Ascending aorta (tissue), 2 donors: Measurements from ENCODE around the gene IMMT. TPM values are rescaled to one million over a fixed set of nuclear protein-coding genes. Genes with fewer than 3 reads are reported as not detected.

Experiments used
- DNase-seq, 2 donors: peaks; one replicate each; pipeline ENCODE4 v3.0.0-alpha.2; 2019; ENCODE audit warnings: low spot score in 2 of 2
- H3K27ac ChIP-seq, 2 donors: fragments of 200-600 bp; sonication (generic); one replicate each; pipeline ENCODE4 v1.5.1; 2016 to 2017; ENCODE audit warnings: mild to moderate bottlenecking in 1 of 2
- H3K27me3 ChIP-seq: fragments of 200-600 bp; sonication (generic); one replicate; pipeline ENCODE4 v1.5.1; 2017
- H3K36me3 ChIP-seq, 2 donors: fragments of 200-600 bp; sonication (generic); one replicate each; pipeline ENCODE4 v1.5.1; 2016
- H3K4me1 ChIP-seq, 2 donors: fragments of 200-600 bp; sonication (generic); one replicate each; pipeline ENCODE4 v1.5.1; 2016 to 2017; ENCODE audit warnings: mild to moderate bottlenecking in 1 of 2
- H3K4me3 ChIP-seq, 2 donors: fragments of 200-600 bp; sonication (generic); one replicate each; pipeline ENCODE4 v1.5.1; 2016 to 2017; ENCODE audit warnings: mild to moderate bottlenecking in 1 of 2
- H3K9me3 ChIP-seq, 2 donors: fragments of 200-600 bp; sonication (generic); one replicate each; pipeline ENCODE4 v1.5.1; 2016
- intact Hi-C: fragments of 100-400 bp; cut with DNase I; formaldehyde crosslinking; loops from one replicate; pipeline ENCODE4 v1.15.1; 2023
- total RNA-seq: library from RNA; depleted of rRNA; stranded (reverse); fragments of >200 nt; gene quantifications from one replicate; pipeline ENCODE4 v1.1.0, GENCODE V29; 2016
- TF ChIP-seq, protein P1 (sequence below), 3 experiments: fragments of 200-600 bp in 2 of 3; fragments of 450-650 bp in 1 of 3; sonication (generic) in 2 of 3; IDR thresholded peaks; one replicate each; pipeline ENCODE4 v1.5.1; 2016 to 2019; ENCODE audit warnings: antibody characterized with exemption in 3 of 3, mild to moderate bottlenecking in 1 of 3, moderate library complexity in 1 of 3

IMMT gene
- total RNA-seq, 1 donor from 2014 or later, result 97.1 TPM

DNA sequence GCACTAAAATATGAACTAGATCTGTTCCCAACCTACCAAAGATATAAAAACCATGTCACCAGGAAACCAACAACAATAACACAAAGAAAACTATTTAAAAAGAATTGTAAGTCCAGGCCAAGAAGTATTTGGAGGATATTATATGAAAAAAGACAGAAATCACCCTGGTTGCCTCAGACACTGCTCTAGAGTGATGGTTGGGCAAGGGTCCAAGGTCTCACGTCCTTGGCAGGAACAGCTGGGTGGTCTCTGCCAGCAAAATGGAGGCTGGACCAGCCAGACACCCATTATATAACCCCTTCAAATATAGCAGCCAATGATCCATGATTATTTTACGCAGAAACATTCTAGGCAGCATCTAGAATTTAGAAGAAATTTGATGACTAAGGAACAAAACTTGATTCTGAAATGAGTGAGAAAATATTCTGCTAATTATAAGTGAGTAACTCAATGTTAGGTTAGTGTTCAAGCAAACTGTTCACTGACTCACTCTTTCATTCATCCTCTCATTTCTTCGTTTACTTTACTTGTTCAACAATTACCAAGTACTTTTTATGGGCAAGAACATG lies 39.4 kb upstream of the IMMT start:
- peaks cover 0 to 7% of the 10 kb centered on the region in 2 donors for H3K4me1 ChIP-seq
- H3K27me3 ChIP-seq, result no peaks in the 10 kb centered on the region
- no peak for DNase-seq
- intact Hi-C loops, result no loop called here
- H3K36me3 ChIP-seq, result peaks cover 0 to 4% of the 10 kb centered on the region in 2 donors
- no peaks in the 10 kb centered on the region for H3K9me3 ChIP-seq
- H3K27ac ChIP-seq, result peak overlapping the region; percentile 59 to 76
- H3K4me3 ChIP-seq, result no peak overlapping the region
- TF ChIP-seq, protein P1, sequence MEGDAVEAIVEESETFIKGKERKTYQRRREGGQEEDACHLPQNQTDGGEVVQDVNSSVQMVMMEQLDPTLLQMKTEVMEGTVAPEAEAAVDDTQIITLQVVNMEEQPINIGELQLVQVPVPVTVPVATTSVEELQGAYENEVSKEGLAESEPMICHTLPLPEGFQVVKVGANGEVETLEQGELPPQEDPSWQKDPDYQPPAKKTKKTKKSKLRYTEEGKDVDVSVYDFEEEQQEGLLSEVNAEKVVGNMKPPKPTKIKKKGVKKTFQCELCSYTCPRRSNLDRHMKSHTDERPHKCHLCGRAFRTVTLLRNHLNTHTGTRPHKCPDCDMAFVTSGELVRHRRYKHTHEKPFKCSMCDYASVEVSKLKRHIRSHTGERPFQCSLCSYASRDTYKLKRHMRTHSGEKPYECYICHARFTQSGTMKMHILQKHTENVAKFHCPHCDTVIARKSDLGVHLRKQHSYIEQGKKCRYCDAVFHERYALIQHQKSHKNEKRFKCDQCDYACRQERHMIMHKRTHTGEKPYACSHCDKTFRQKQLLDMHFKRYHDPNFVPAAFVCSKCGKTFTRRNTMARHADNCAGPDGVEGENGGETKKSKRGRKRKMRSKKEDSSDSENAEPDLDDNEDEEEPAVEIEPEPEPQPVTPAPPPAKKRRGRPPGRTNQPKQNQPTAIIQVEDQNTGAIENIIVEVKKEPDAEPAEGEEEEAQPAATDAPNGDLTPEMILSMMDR (IDR thresholded peaks at IDR 0.05), result no peak

DNA sequence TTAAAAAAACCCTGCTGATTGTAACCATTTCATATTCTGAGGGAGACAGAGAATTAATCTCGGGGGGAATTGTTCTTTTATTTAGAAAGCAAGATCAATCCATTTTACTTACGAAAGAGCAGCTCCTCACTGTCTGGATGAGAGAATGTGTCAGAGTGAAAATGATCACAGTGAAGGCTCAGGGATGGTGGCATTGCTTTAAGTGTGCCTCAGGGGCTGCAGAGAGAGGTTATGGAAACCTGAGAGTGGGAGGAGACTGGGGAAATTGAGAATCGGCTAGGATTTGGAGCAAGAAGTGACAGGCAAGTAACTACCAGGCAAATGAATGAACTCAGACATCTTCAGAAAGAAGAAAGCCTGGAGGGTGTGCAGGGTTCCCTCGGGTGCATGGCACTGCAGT lies 38.2 kb upstream of the IMMT start:
- no peaks in the 10 kb centered on the region for H3K27me3 ChIP-seq
- peaks cover 0 to 7% of the 10 kb centered on the region in 2 donors for H3K4me1 ChIP-seq
- no peak overlapping the region for H3K4me3 ChIP-seq
- H3K36me3 ChIP-seq, result peaks cover 0 to 4% of the 10 kb centered on the region in 2 donors
- intact Hi-C loops, result no loop called here
- no peaks in the 10 kb centered on the region for H3K9me3 ChIP-seq
- DNase-seq, result no peak
- peak overlapping the region; percentile 59 to 76 for H3K27ac ChIP-seq
- TF ChIP-seq, protein P1 (IDR thresholded peaks at IDR 0.05), result no peak

DNA sequence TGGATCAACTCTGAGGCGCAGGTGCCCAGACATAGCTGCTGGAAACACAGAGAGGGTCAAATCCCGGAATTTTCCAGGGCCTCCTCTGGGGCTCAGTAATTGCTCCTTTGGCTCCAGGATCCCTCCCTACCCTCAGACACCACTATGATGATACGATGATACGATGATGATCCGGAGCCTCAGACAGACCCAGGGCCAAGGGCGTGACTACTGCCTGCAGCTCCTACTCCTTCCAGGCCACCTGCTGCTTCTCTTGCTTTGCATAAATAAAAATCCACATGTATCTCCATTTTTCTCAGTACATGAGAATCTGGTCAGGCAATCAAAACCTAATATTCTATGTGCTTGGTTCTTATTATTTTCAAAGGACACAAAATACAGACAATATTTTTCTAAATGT lies 37.6 kb upstream of the IMMT start:
- H3K4me3 ChIP-seq, result no peak overlapping the region
- peaks cover 0 to 4% of the 10 kb centered on the region in 2 donors for H3K36me3 ChIP-seq
- H3K27me3 ChIP-seq, result no peaks in the 10 kb centered on the region
- intact Hi-C loops, result no loop called here
- peak overlapping the region; percentile 53 to 76 for H3K27ac ChIP-seq
- DNase-seq, result no peak
- H3K4me1 ChIP-seq, result peaks cover 0 to 7% of the 10 kb centered on the region in 2 donors
- TF ChIP-seq, protein P1 (IDR thresholded peaks at IDR 0.05), result no peak
- H3K9me3 ChIP-seq, result no peaks in the 10 kb centered on the region

DNA sequence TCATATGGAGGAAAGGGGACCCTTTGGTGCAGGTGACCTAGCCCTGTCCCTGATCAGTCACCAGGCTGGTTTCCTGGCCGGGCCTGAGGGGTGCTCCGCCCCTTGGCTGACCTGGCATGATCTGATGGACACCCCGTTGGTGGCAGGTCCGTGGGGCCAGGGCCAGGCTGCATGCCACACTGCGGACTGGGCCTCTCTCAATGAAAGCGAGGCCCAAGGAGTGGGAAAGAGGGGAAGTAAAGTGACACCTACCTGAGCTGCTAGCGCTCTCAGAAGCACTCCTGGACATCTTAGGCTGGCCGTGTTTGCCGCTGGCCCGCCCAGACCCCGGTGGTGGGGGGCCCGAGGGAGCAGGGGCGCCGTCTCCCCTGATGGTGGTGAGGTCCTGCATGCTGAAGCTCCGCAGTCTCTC lies 37.1 kb upstream of the IMMT start:
- no peak overlapping the region for H3K4me3 ChIP-seq
- TF ChIP-seq, protein P1 (IDR thresholded peaks at IDR 0.05), result no peak
- H3K36me3 ChIP-seq, result peaks cover 0 to 4% of the 10 kb centered on the region in 2 donors
- no peaks in the 10 kb centered on the region for H3K27me3 ChIP-seq
- intact Hi-C loops, result no loop called here
- peak overlapping the region; percentile 53 to 76 for H3K27ac ChIP-seq
- no peak for DNase-seq
- peaks cover 0 to 7% of the 10 kb centered on the region in 2 donors for H3K4me1 ChIP-seq
- H3K9me3 ChIP-seq, result no peaks in the 10 kb centered on the region

- intact Hi-C loops, result no loop called here
These were observed 36.6 kb upstream of the IMMT start for GRCh38 chr2:86231680-86232372.

More at GRCh38 chr2:86231680-86232372, 36.6 kb upstream of the IMMT start:
- no peaks in the 10 kb centered on the region for H3K9me3 ChIP-seq
- peak overlapping the region; percentile 53 to 76 for H3K27ac ChIP-seq
- TF ChIP-seq, protein P1 (IDR thresholded peaks at IDR 0.05), result no peak
- peaks cover 0 to 4% of the 10 kb centered on the region in 2 donors for H3K36me3 ChIP-seq
- no peak overlapping the region for H3K4me3 ChIP-seq
- peaks cover 0 to 7% of the 10 kb centered on the region in 2 donors for H3K4me1 ChIP-seq
- H3K27me3 ChIP-seq, result no peaks in the 10 kb centered on the region
- DNase-seq, result no peak
